Measurements from ENCODE around the gene TCEA2. TPM values are rescaled to one million over a fixed set of nuclear protein-coding genes. Genes with fewer than 3 reads are reported as not detected.
A peak's percentile ranks its signal among the peaks of the same experiment; 100 is the strongest.

Gene TCEA2
- total and polyA plus RNA-seq, 2 of the 13 experiments (the other 11 are each of a cell fraction or from before 2014, with no cell fraction given), result 28.1 to 33.7 TPM

GRCh38 chr20:64055893-64056638 lies 6.9 kb upstream of the TCEA2 start (continued):
- TF ChIP-seq CCDC6 (CRISPR knock-in tag; IDR thresholded peaks at IDR 0.05) (0 out of 2 replicates have a peak, but pooled peaks have one; percentile 42), SAP130 (CRISPR knock-in tag; IDR thresholded peaks at IDR 0.05; ENCODE audit: low read depth) (peak; percentile 72), ZNF350 (CRISPR knock-in tag; IDR thresholded peaks at IDR 0.05; ENCODE audit: borderline replicate concordance, low read depth) (0 out of 2 replicates have a peak, but pooled peaks have one; percentile 21), HNRNPH1 (optimal IDR thresholded peaks at IDR 0.05; ENCODE audit: low read depth, low read length) (no peak), MIER3 (CRISPR knock-in tag; IDR thresholded peaks at IDR 0.05; ENCODE audit: borderline replicate concordance) (no peak; the same call in 1 of the 2 replicates), SRY (CRISPR knock-in tag; IDR thresholded peaks at IDR 0.05) (no peak; the same call in 1 of the 2 replicates), SATB2 (CRISPR knock-in tag; IDR thresholded peaks at IDR 0.05) (0 out of 2 replicates have a peak, but pooled peaks have one; percentile 15), GABPB1 (CRISPR knock-in tag; IDR thresholded peaks at IDR 0.05) (peak; percentile 67), ZBTB2 (CRISPR knock-in tag; IDR thresholded peaks at IDR 0.05; ENCODE audit: low read depth) (no peak; the same call in 1 of the 2 replicates), ZNF691 (CRISPR knock-in tag; IDR thresholded peaks at IDR 0.05; ENCODE audit: borderline replicate concordance, low read depth) (0 out of 2 replicates have a peak, but pooled peaks have one; percentile 15), PRMT3 (CRISPR knock-in tag; IDR thresholded peaks at IDR 0.05; ENCODE audit: borderline replicate concordance, low read depth) (no peak), POLR2AphosphoS5 (IDR thresholded peaks at IDR 0.05; ENCODE audit: low read depth, low read length) (no peak), BRD4 (CRISPR knock-in tag; IDR thresholded peaks at IDR 0.05) (peak; percentile 88), ZSCAN29 (CRISPR knock-in tag; conservative IDR thresholded peaks at IDR 0.05) (no peak; the same call in 1 of the 2 replicates), ZNF615 (CRISPR knock-in tag; IDR thresholded peaks at IDR 0.05; ENCODE audit: borderline replicate concordance) (no peak; the same call in 1 of the 2 replicates), SYNCRIP (IDR thresholded peaks at IDR 0.05; ENCODE audit: insufficient read depth, low read depth, low read length) (no peak), ZSCAN21 (CRISPR knock-in tag; IDR thresholded peaks at IDR 0.05; ENCODE audit: borderline replicate concordance) (no peak; the same call in 1 of the 2 replicates), EP300 (IDR thresholded peaks at IDR 0.05; ENCODE audit: low read depth in 2 of 2, low read length in 2 of 2) (peak in 1 of 2 experiments; percentile 44; a peak in 2 of 4 replicates), EP300 (CRISPR knock-in tag; IDR thresholded peaks at IDR 0.05; ENCODE audit: borderline replicate concordance) (peak; percentile 80), SMC3 (IDR thresholded peaks at IDR 0.05; ENCODE audit: low read length) (no peak), ZNF784 (CRISPR knock-in tag; IDR thresholded peaks at IDR 0.05; ENCODE audit: borderline replicate concordance) (no peak)
- TF ChIP-seq, protein P1, sequence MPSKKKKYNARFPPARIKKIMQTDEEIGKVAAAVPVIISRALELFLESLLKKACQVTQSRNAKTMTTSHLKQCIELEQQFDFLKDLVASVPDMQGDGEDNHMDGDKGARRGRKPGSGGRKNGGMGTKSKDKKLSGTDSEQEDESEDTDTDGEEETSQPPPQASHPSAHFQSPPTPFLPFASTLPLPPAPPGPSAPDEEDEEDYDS (CRISPR knock-in tag; IDR thresholded peaks at IDR 0.05), result peak; percentile 68; the same call in 1 of the 2 replicates
- TF ChIP-seq, protein P2, sequence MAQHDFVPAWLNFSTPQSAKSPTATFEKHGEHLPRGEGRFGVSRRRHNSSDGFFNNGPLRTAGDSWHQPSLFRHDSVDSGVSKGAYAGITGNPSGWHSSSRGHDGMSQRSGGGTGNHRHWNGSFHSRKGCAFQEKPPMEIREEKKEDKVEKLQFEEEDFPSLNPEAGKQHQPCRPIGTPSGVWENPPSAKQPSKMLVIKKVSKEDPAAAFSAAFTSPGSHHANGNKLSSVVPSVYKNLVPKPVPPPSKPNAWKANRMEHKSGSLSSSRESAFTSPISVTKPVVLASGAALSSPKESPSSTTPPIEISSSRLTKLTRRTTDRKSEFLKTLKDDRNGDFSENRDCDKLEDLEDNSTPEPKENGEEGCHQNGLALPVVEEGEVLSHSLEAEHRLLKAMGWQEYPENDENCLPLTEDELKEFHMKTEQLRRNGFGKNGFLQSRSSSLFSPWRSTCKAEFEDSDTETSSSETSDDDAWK (CRISPR knock-in tag; IDR thresholded peaks at IDR 0.05), result no peak
- TF ChIP-seq, protein P3, sequence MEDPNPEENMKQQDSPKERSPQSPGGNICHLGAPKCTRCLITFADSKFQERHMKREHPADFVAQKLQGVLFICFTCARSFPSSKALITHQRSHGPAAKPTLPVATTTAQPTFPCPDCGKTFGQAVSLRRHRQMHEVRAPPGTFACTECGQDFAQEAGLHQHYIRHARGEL (CRISPR knock-in tag; IDR thresholded peaks at IDR 0.05), result no peak
